ENCODE measurements around the gene PBX3. TPM values are rescaled to one million over a fixed set of nuclear protein-coding genes. Genes with fewer than 3 reads are reported as not detected.

The PBX3 gene
- total and polyA plus RNA-seq, 9 of the 15 experiments (the other 6 are each of a cell fraction or from before 2014, with no cell fraction given): 0.14 to 5.8 (median 0.92) TPM

DNA sequence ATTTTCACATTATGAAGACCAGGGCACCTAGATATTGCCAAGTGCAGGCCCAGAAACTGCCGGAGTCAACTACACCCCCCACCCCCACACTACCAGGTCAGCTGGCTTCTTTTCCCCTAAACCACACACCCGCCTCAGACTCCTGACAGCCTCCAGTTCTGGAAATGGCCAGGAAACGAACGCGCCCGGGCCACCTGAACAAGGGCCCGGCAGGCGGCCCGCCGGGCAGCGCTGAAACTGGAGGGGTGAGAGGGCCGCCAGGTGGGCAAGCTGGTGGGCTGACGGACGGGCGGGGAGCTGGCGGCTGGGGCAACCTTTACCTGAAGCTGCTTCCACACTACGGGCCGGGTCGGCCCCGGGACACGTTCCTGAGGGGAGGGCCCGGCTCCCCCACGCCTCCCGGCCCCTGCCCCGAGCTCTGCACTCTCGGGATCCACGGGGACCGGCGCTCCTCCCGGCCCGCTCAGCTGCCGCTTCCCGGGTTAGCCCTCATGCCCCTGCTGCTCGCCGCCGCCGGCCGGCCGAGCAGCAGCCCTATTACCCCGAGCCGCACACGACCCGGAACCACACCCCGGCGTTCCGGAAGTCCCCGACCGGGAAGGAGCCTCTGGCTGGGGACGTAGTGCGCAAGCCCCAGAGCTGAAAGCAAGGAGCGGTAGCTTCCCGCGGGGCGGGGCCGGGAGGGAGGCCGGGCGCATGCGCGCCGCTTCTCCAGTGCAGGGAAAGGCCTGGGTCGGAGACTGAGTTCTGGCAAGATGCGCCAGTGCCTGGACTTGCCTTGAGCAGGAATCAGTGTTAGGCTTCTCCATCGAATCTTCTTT lies 40.3 kb upstream of the PBX3 start, which contains the start of gene MAPKAP1 (continued):
- TF ChIP-seq HNRNPLL (IDR thresholded peaks at IDR 0.05; ENCODE audit: low read depth, low read length, poor library complexity, severe bottlenecking) (peak; percentile 74), ZNF282 (CRISPR knock-in tag; IDR thresholded peaks at IDR 0.05) (no peak), RBM14 (IDR thresholded peaks at IDR 0.05; ENCODE audit: borderline replicate concordance, insufficient read depth, low read depth, low read length) (no peak), LEF1 (IDR thresholded peaks at IDR 0.05) (no peak), TOE1 (IDR thresholded peaks at IDR 0.05; ENCODE audit: borderline replicate concordance) (no peak), TOE1 (CRISPR knock-in tag; IDR thresholded peaks at IDR 0.05; ENCODE audit: borderline replicate concordance, low read depth) (no peak), ZKSCAN1 (IDR thresholded peaks at IDR 0.05; ENCODE audit: low read depth, low read length) (0 out of 2 replicates have a peak, but pooled peaks have one; percentile 63), KLF13 (tag; IDR thresholded peaks at IDR 0.05; ENCODE audit: borderline replicate concordance, low read depth) (no peak), ZNF785 (CRISPR knock-in tag; IDR thresholded peaks at IDR 0.05) (no peak), POLR2H (tag; IDR thresholded peaks at IDR 0.05; ENCODE audit: low read depth) (peak; percentile 79), KHSRP (IDR thresholded peaks at IDR 0.05) (no peak), E2F1 (CRISPR knock-in tag; IDR thresholded peaks at IDR 0.05) (0 out of 2 replicates have a peak, but pooled peaks have one; percentile 34), PML (IDR thresholded peaks at IDR 0.05; ENCODE audit: low read length) (no peak; the same call in 1 of the 2 replicates), E2F3 (CRISPR knock-in tag; IDR thresholded peaks at IDR 0.05) (no peak), KLF10 (CRISPR knock-in tag; IDR thresholded peaks at IDR 0.05) (no peak), ZNF75A (CRISPR knock-in tag; IDR thresholded peaks at IDR 0.05) (no peak), L3MBTL2 (IDR thresholded peaks at IDR 0.05) (peak; percentile 52; the same call in 1 of the 2 replicates), SUPT5H (IDR thresholded peaks at IDR 0.05) (peak; percentile 94)
- TF ChIP-seq, protein P1, sequence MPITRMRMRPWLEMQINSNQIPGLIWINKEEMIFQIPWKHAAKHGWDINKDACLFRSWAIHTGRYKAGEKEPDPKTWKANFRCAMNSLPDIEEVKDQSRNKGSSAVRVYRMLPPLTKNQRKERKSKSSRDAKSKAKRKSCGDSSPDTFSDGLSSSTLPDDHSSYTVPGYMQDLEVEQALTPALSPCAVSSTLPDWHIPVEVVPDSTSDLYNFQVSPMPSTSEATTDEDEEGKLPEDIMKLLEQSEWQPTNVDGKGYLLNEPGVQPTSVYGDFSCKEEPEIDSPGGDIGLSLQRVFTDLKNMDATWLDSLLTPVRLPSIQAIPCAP (CRISPR knock-in tag; IDR thresholded peaks at IDR 0.05; ENCODE audit: borderline replicate concordance): no peak
- TF ChIP-seq, protein P2, sequence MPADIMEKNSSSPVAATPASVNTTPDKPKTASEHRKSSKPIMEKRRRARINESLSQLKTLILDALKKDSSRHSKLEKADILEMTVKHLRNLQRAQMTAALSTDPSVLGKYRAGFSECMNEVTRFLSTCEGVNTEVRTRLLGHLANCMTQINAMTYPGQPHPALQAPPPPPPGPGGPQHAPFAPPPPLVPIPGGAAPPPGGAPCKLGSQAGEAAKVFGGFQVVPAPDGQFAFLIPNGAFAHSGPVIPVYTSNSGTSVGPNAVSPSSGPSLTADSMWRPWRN (IDR thresholded peaks at IDR 0.05; ENCODE audit: low read depth): no peak
- TF ChIP-seq, protein P3, sequence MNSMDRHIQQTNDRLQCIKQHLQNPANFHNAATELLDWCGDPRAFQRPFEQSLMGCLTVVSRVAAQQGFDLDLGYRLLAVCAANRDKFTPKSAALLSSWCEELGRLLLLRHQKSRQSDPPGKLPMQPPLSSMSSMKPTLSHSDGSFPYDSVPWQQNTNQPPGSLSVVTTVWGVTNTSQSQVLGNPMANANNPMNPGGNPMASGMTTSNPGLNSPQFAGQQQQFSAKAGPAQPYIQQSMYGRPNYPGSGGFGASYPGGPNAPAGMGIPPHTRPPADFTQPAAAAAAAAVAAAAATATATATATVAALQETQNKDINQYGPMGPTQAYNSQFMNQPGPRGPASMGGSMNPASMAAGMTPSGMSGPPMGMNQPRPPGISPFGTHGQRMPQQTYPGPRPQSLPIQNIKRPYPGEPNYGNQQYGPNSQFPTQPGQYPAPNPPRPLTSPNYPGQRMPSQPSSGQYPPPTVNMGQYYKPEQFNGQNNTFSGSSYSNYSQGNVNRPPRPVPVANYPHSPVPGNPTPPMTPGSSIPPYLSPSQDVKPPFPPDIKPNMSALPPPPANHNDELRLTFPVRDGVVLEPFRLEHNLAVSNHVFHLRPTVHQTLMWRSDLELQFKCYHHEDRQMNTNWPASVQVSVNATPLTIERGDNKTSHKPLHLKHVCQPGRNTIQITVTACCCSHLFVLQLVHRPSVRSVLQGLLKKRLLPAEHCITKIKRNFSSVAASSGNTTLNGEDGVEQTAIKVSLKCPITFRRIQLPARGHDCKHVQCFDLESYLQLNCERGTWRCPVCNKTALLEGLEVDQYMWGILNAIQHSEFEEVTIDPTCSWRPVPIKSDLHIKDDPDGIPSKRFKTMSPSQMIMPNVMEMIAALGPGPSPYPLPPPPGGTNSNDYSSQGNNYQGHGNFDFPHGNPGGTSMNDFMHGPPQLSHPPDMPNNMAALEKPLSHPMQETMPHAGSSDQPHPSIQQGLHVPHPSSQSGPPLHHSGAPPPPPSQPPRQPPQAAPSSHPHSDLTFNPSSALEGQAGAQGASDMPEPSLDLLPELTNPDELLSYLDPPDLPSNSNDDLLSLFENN (IDR thresholded peaks at IDR 0.05; ENCODE audit: low read depth in 2 of 2, low read length in 2 of 2): no peak; a peak in 1 of 4 replicates
